GM12801 (cell line): ENCODE data around the gene ZSWIM2.

ENCODE experiments used
- CTCF ChIP-seq: IDR thresholded peaks from one replicate; pipeline ENCODE4 v1.5.1; 2011; ENCODE audit warnings: control low read depth; ENCODE audit not compliant: insufficient read length; ENCODE audit errors: extremely low read depth

ZSWIM2 gene, protein sequence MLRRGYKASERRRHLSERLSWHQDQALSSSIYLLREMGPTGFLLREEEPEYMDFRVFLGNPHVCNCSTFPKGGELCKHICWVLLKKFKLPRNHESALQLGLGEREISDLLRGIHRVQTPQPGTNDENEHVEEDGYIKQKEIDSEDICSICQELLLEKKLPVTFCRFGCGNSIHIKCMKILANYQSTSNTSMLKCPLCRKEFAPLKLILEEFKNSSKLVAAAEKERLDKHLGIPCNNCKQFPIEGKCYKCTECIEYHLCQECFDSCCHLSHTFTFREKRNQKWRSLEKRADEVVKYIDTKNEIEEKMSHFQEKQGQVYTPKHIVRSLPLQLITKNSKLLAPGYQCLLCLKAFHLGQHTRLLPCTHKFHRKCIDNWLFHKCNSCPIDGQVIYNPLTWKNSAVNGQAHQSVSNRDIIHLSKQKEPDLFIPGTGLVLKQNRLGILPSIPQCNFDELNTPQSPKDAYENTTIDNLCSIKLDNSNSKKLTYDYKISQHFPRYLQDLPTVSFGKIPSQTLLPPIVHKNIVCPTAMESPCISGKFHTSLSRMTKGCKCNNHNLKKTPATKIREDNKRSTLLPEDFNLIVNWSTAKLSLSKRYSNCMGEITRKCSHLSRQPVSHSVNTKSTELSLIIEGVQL

DNA sequence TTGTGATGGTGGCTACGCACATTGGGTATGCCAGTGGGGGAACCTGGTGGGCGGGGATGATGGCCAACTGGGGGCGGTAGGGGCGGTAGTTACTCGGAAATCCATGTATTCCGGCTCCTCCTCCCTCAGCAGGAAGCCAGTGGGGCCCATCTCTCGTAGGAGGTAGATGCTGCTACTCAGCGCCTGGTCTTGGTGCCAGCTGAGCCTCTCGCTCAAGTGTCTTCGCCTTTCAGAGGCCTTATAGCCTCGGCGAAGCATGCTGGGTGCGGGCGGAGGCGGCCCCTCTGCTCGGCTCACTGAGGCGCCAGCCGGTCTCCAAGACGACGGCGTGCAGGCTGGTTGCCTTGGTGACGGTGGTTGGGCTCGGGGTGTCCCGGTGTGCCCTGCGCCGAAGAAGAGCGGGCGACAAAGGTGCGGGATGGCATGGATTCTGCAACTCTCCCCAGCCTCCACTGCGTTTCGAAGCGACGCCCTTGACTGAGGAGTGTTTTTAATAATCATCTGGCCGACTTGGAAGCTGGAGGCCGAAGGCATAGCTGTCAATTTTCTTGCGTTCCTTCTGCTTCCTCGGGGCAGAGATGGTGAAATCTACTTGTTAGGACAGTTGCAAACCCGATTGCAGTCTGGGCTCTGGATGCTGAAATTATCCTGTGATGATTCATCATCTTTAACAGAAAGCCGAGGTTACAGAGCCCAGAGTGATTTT is at the start of gene ZSWIM2:
ZSWIM2 (minus strand) TSS at position 298 of the 706 bp plus-strand sequence; CDS start at position 258, 40 bp downstream.
- no peak for TF ChIP-seq CTCF

GRCh38 chr2:186895451-186895850 is 46.5 kb upstream of the ZSWIM2 start:
- no peak for TF ChIP-seq CTCF

DNA sequence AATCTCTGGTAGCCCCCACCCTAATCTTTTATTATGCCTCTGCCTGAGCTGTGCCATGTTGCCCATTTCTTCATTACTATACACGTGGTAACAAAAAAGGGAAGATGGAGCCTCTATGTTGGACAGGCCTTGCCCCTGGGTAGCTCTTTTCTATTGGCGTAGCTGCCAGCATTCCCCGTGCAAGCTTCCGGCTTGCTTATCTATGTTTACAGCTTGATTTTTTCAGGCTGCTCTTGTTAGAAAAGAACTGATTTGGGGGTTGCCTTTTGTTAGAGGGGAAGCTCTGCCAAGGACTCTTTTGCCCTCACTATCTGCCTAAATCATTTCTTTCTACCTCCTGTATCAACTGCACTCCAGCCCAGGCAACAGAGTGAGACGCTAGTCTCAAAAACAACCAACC is 45.5 kb upstream of the ZSWIM2 start:
- no peak for TF ChIP-seq CTCF

DNA sequence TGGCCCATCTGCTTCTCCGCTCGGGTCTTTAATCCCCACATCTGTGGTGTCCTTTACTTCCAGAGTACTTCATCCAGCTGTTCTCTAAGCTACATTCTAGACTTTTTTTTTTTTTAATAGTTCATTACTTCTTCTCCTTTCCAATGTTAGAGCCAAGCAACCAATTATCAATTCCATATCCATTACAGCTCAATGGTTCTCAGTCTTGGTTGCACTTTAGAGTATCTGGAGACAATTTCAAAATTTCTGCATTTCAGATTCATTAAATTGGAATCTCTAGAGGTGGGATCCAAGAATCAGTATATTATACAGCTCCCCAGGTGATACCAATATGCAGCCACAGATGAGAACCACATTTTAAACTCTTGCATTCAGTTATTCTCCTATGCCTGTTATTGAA is 43.9 kb upstream of the ZSWIM2 start:
- TF ChIP-seq CTCF, result no peak

GRCh38 chr2:186891185-186891621 is 42.2 kb upstream of the ZSWIM2 start:
- no peak for TF ChIP-seq CTCF

- no peak for TF ChIP-seq CTCF
Measured at GRCh38 chr2:186889101-186889879, 40.3 kb upstream of the ZSWIM2 start.
